ENCODE results near the gene BDKRB2.

GRCh38 chr14:96197163-96197852 is 7.3 kb upstream of the BDKRB2 start:
- TF ChIP-seq CTCF (IDR thresholded peaks at IDR 0.05) (no peak), POLR2A (IDR thresholded peaks at IDR 0.05) (no peak)

All from adrenal gland (tissue), 5 donors.